HG02571 (cell line): Measurements from ENCODE around the gene CDK8.
"Not testable (repeated sequence)": the region's sequence is repeated elsewhere in the genome, so short reads cannot be mapped to it uniquely, and the experiment has no call there.

Source experiments
- ATAC-seq: cut with Tn5 transposase; IDR thresholded peaks from one replicate; pipeline ENCODE4 v1.9.1; 2021; ENCODE audit warnings: mild to moderate bottlenecking, moderate library complexity; ENCODE audit not compliant: unreplicated experiment

Gene CDK8

GRCh38 chr13:26310470-26310869 lies 56.5 kb downstream of the CDK8 start:
- no peak for ATAC-seq

GRCh38 chr13:26312019-26312418 lies 58.1 kb downstream of the CDK8 start:
- ATAC-seq: not testable (repeated sequence)

GRCh38 chr13:26316095-26316494 lies 62.2 kb downstream of the CDK8 start:
- not testable (repeated sequence) for ATAC-seq

- ATAC-seq: no peak
Measured at GRCh38 chr13:26320766-26321165, 66.8 kb downstream of the CDK8 start.

- ATAC-seq: no peak
Measured at GRCh38 chr13:26323127-26323526, 69.2 kb downstream of the CDK8 start.

GRCh38 chr13:26323764-26324163 lies 69.8 kb downstream of the CDK8 start:
- no peak for ATAC-seq

- no peak for ATAC-seq
Measured at GRCh38 chr13:26324294-26324693, 70.4 kb downstream of the CDK8 start.

- ATAC-seq: no peak
Measured at GRCh38 chr13:26324867-26325266, 70.9 kb downstream of the CDK8 start.

GRCh38 chr13:26325876-26326275 lies 71.9 kb downstream of the CDK8 start:
- peak; percentile 73 for ATAC-seq

GRCh38 chr13:26326562-26326961 lies 72.6 kb downstream of the CDK8 start:
- no peak for ATAC-seq

- no peak for ATAC-seq
Measured at GRCh38 chr13:26327940-26328725, 74.2 kb downstream of the CDK8 start.

- no peak for ATAC-seq
Measured at GRCh38 chr13:26335158-26335557, 81.2 kb downstream of the CDK8 start.

- ATAC-seq: no peak
Measured at GRCh38 chr13:26340807-26341206, 86.9 kb downstream of the CDK8 start.

- ATAC-seq: no peak
Measured at GRCh38 chr13:26342898-26343297, 89.0 kb downstream of the CDK8 start.

GRCh38 chr13:26343816-26344215 lies 89.9 kb downstream of the CDK8 start:
- ATAC-seq: no peak

GRCh38 chr13:26344980-26345379 lies 91.1 kb downstream of the CDK8 start:
- ATAC-seq: no peak

GRCh38 chr13:26348966-26349365 lies 95.0 kb downstream of the CDK8 start:
- no peak for ATAC-seq

GRCh38 chr13:26362261-26362660 lies 108.3 kb downstream of the CDK8 start:
- no peak for ATAC-seq

GRCh38 chr13:26370553-26370952 lies 116.6 kb downstream of the CDK8 start:
- ATAC-seq: no peak

GRCh38 chr13:26372747-26373146 lies 118.8 kb downstream of the CDK8 start:
- no peak for ATAC-seq

GRCh38 chr13:26376430-26376829 lies 122.5 kb downstream of the CDK8 start:
- no peak for ATAC-seq

GRCh38 chr13:26377038-26377437 lies 123.1 kb downstream of the CDK8 start:
- ATAC-seq: no peak

GRCh38 chr13:26378116-26378515 lies 124.2 kb downstream of the CDK8 start:
- ATAC-seq: no peak
